KMS-11 (cell line): Measurements from ENCODE around the gene ARMH3.

ENCODE experiments used
- H2AFZ ChIP-seq: fragments of 200-600 bp; sonication (generic); 2 replicates; pipeline ENCODE4 v1.6.1; 2016; ENCODE audit warnings: antibody characterized with exemption, mixed run types, low read depth
- H3K27ac ChIP-seq: fragments of 200-600 bp; sonication (generic); 2 replicates; pipeline ENCODE4 v1.6.1; 2016; ENCODE audit warnings: mild to moderate bottlenecking, mixed run types
- H3K27me3 ChIP-seq: fragments of 200-600 bp; sonication (generic); 2 replicates; pipeline ENCODE4 v1.6.1; 2017; ENCODE audit warnings: mild to moderate bottlenecking, low read depth, mixed run types, moderate library complexity; ENCODE audit not compliant: insufficient read depth
- H3K36me3 ChIP-seq: fragments of 200-600 bp; sonication (generic); 2 replicates; pipeline ENCODE4 v1.6.1; 2017; ENCODE audit warnings: mild to moderate bottlenecking, mixed run types; ENCODE audit not compliant: insufficient read depth
- H3K4me1 ChIP-seq: fragments of 200-600 bp; sonication (generic); 2 replicates; pipeline ENCODE4 v1.6.1; 2016; ENCODE audit warnings: mild to moderate bottlenecking, low read depth, mixed run types; ENCODE audit not compliant: poor library complexity, severe bottlenecking
- H3K4me2 ChIP-seq: fragments of 200-600 bp; sonication (generic); 2 replicates; pipeline ENCODE4 v1.7.0; 2016; ENCODE audit warnings: mild to moderate bottlenecking, mixed run types
- H3K4me3 ChIP-seq: fragments of 200-600 bp; sonication (generic); IDR thresholded peaks from 2 replicates; pipeline ENCODE4 v1.6.1; 2017; ENCODE audit warnings: low read depth, low read length, mixed read lengths; ENCODE audit not compliant: insufficient read depth
- H3K79me2 ChIP-seq: fragments of 200-600 bp; sonication (generic); 2 replicates; pipeline ENCODE4 v1.6.1; 2016; ENCODE audit warnings: low read depth, mixed run types; ENCODE audit not compliant: insufficient read depth
- H3K9ac ChIP-seq: fragments of 200-600 bp; sonication (generic); 2 replicates; pipeline ENCODE4 v1.6.1; 2016; ENCODE audit warnings: mild to moderate bottlenecking, mixed run types
- H4K20me1 ChIP-seq: fragments of 200-600 bp; sonication (generic); 2 replicates; pipeline ENCODE4 v1.6.1; 2016; ENCODE audit warnings: mild to moderate bottlenecking, mixed run types; ENCODE audit not compliant: insufficient read depth
- CTCF ChIP-seq: fragments of 200-600 bp; sonication (generic); conservative IDR thresholded peaks from 2 replicates; pipeline ENCODE4 v1.6.1; 2017; ENCODE audit warnings: low read depth, mild to moderate bottlenecking, antibody characterized with exemption, low read length, moderate library complexity, mixed read lengths

ARMH3 gene

DNA sequence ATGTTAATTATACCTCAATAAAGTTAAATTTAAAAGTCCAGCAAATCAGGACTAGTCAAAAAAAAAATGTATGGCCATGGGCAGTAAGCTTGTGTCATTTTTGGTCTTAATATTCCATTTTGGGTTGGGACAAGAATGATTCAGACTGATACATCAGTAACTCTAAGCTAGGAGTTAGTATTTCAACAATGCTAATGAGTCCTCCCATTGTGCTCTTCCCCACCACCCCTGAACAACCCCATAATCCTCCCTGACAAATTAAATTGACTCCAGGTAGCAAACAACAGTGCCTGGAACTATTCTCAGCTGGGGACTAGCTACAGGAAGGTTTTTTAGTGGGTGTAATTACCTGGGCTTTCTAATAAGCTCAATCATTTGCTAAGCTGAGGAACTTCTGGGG is 181.7 kb downstream of the ARMH3 start:
- H3K36me3 ChIP-seq: no peaks in the 10 kb centered on the region
- H3K27ac ChIP-seq: no peak overlapping the region
- no peak for TF ChIP-seq CTCF
- no peaks in the 10 kb centered on the region for H3K4me1 ChIP-seq
- no peak overlapping the region for H2AFZ ChIP-seq
- no peaks in the 10 kb centered on the region for H4K20me1 ChIP-seq
- H3K4me2 ChIP-seq: no peak overlapping the region
- H3K79me2 ChIP-seq: no peaks in the 10 kb centered on the region
- no peak overlapping the region for H3K4me3 ChIP-seq
- no peaks in the 10 kb centered on the region for H3K27me3 ChIP-seq
- no peak overlapping the region for H3K9ac ChIP-seq

DNA sequence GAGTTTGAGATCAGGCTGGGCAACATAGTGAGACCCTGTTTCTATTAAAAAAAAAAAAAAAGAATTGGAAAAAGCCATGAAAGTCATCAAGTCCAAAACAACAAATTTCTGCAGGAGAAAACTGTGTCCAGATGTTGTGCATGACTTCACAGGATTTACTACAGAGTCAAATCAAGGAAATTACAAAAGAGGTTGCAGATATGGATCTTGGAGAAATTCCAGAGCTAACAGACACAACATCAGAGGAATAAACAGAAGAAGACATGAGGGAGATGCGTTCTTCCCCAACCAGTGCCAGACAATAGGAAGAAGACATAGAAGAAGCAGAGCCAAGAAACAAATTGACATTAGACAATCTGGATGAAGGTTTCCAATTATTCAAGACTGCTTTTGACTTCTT is 188.0 kb downstream of the ARMH3 start:
- Histone ChIP-seq H3K4me2 (no peak overlapping the region), H2AFZ (no peak overlapping the region), H3K79me2 (no peaks in the 10 kb centered on the region), H3K27me3 (no peaks in the 10 kb centered on the region), H3K27ac (no peak overlapping the region), H4K20me1 (no peaks in the 10 kb centered on the region), H3K9ac (no peak overlapping the region), H3K4me3 (no peak overlapping the region), H3K36me3 (no peaks in the 10 kb centered on the region), H3K4me1 (no peaks in the 10 kb centered on the region)
- no peak for TF ChIP-seq CTCF

- no peaks in the 10 kb centered on the region for H3K27me3 ChIP-seq
- no peak overlapping the region for H2AFZ ChIP-seq
- TF ChIP-seq CTCF: no peak
- H4K20me1 ChIP-seq: no peaks in the 10 kb centered on the region
- no peaks in the 10 kb centered on the region for H3K79me2 ChIP-seq
- H3K4me3 ChIP-seq: no peak overlapping the region
- no peak overlapping the region for H3K27ac ChIP-seq
- H3K9ac ChIP-seq: no peak overlapping the region
- no peaks in the 10 kb centered on the region for H3K36me3 ChIP-seq
- H3K4me2 ChIP-seq: no peak overlapping the region
- no peaks in the 10 kb centered on the region for H3K4me1 ChIP-seq
These were observed 196.4 kb downstream of the ARMH3 start for GRCh38 chr10:101859530-101859929.

DNA sequence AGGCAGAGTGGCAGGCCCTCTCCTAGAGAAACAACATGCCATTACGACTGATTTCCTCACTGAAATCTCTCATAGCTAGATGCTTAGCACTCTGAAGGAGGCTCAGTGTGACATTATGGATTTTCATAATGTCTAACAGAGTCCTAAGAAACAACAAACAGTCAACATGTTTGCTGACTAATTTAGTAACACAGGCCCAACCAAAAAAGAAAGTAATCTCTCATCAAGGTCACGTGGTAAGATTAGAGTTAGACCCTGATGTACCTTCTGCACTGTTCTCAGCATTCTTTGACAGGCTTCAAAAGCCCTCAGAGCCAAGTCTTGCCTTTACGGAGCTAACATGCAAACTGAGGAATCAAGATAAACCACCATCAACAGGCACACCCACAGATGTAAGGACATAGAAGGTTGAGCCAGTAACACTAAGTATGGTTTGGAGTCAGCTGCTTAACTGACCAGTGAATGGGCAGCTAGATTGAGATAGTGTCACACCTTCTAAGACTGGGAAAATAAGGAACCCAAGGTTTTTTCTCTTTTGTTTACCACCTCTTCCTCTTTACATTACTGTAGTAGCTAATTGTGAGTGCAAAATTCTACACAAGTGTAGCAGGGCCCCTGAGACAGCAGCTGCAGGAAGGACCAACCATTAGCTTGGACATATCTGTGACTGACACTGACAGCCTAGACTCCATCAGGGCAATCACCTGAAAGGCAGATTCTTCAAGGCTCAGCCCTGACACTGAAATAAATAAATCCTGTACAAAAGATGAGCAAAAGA is 197.1 kb downstream of the ARMH3 start:
- Histone ChIP-seq H3K79me2 (no peaks in the 10 kb centered on the region), H3K36me3 (no peaks in the 10 kb centered on the region)
- no peak for TF ChIP-seq CTCF

More for the DNA sequence above, 197.1 kb downstream of the ARMH3 start:
- Histone ChIP-seq H3K27me3 (no peaks in the 10 kb centered on the region), H3K4me3 (no peak overlapping the region), H4K20me1 (no peaks in the 10 kb centered on the region), H3K4me2 (no peak overlapping the region), H2AFZ (no peak overlapping the region), H3K4me1 (no peaks in the 10 kb centered on the region), H3K9ac (no peak overlapping the region), H3K27ac (no peak overlapping the region)
